Measurements from ENCODE around the gene TWNK.

TWNK gene

DNA sequence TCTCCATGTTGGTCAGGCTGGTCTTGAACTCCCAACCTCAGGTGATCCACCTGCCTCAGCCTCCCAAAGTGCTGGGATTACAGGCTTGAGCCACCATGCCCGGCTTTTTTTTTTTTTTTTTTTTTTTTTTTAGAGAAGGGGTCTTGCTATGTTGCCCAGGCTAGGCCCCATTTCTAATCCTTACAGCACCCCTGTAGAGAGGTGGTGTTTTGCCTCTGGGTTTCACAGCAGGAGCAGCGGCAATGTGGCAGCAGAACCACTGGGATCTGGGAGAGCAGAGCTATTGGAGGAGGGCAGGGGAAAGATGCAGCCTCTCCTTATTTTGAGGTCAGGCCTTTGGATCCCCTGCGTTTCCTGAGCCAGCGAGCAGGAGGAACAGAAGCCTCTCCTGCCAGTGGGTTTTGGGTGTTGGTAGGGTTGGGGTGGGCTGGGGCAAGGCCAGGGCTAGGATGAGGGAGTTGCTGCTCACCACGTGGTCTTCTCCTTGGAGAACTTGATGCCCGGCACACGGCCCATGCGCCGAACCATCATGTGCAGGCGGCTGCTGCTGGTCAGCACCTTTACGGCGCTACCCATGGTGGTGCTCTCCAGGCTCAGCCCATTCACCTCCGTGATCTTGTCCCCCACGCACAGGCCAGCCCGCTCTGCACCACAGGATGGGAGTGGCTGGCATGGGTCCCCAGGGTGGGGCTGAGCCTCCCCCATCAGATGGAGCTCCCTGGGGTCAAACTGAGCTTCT is 35.8 kb downstream of the TWNK start:
- no peak overlapping the region for H3K4me3 ChIP-seq (ENCODE audit: low read length)
- TF ChIP-seq, protein P1, sequence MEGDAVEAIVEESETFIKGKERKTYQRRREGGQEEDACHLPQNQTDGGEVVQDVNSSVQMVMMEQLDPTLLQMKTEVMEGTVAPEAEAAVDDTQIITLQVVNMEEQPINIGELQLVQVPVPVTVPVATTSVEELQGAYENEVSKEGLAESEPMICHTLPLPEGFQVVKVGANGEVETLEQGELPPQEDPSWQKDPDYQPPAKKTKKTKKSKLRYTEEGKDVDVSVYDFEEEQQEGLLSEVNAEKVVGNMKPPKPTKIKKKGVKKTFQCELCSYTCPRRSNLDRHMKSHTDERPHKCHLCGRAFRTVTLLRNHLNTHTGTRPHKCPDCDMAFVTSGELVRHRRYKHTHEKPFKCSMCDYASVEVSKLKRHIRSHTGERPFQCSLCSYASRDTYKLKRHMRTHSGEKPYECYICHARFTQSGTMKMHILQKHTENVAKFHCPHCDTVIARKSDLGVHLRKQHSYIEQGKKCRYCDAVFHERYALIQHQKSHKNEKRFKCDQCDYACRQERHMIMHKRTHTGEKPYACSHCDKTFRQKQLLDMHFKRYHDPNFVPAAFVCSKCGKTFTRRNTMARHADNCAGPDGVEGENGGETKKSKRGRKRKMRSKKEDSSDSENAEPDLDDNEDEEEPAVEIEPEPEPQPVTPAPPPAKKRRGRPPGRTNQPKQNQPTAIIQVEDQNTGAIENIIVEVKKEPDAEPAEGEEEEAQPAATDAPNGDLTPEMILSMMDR (conservative IDR thresholded peaks at IDR 0.05; ENCODE audit: low read length): no peak
- DNase-seq (ENCODE audit: low read depth): no peak

DNA sequence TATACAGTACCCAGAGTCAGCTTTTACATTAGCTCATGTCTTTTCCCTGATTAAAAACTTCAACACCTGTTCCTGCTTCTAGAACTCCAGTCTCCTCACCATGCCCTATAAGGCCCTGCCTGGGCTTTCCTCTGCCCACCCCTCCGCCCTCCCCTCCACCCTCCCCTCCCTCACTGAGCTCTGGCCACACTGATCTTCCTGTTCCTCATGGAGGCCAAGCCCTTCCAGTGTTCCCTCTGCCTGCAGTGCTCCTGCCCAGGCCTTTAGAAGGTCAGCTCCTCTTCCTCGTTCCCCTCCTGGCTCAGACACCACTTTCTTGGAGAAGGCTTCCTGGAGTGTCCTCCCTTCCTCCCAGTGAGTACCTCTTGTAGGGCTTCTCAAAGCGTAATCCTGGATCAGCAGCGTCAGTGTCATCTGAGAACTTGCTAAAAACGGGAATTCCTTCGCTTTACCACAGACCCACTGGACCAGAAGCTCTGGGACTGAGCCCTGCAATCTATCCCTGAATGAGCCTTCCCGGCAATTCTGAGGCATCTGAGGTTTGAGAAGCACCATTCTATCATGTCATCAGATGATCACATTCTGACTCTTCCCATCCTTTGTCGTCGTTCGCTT is 39.9 kb downstream of the TWNK start:
- no peak for DNase-seq (ENCODE audit: low read depth)
- TF ChIP-seq, protein P1 (conservative IDR thresholded peaks at IDR 0.05; ENCODE audit: low read length): no peak

DNA sequence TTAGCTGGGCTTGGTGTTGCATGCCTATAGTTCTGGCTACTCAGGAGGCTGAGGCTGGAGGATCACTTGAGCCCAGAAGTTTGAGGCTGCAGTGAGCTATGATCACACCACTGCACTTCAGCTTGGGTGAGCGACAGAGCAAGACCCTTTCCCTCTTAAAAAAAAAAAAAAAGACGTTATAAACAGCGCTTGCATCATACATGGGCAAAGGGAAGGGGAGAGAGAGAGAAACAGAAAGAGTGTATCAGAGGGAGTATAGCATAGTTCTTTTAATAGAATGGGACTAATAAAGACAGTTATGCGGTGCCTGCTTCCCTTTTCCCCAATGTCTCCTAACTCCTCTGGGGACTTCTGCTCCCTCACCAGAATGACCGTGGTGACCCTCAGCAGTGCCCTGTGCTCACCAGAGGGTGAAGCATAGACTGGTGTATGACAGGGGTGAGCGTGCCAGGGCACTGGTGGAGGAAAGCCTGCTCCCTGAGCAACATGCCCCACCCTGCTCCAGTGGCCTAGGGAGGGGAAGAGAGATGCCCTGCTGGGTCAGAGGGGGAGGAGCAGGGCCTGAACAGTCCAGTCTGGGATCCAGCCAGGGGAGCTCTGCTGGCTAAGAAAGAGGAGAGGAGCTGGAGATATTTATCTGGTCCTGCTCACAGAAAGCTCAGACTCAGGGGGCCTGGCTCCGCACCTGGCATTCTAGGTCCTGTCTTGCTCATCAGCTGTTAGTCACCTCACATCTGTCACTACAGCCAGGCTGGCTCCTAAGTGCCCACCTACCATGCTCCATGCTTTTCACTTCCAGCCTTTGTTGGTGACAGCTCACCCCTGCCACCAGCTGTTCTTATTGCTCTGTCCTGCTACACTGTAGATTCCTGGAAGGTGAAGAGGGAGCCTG is 41.3 kb downstream of the TWNK start:
- H3K4me3 ChIP-seq (ENCODE audit: low read length): no peak overlapping the region
- DNase-seq (ENCODE audit: low read depth): no peak
- TF ChIP-seq, protein P1 (conservative IDR thresholded peaks at IDR 0.05; ENCODE audit: low read length): no peak

More for the DNA sequence above, 39.9 kb downstream of the TWNK start:
- H3K4me3 ChIP-seq (ENCODE audit: low read length): no peak overlapping the region

DNA sequence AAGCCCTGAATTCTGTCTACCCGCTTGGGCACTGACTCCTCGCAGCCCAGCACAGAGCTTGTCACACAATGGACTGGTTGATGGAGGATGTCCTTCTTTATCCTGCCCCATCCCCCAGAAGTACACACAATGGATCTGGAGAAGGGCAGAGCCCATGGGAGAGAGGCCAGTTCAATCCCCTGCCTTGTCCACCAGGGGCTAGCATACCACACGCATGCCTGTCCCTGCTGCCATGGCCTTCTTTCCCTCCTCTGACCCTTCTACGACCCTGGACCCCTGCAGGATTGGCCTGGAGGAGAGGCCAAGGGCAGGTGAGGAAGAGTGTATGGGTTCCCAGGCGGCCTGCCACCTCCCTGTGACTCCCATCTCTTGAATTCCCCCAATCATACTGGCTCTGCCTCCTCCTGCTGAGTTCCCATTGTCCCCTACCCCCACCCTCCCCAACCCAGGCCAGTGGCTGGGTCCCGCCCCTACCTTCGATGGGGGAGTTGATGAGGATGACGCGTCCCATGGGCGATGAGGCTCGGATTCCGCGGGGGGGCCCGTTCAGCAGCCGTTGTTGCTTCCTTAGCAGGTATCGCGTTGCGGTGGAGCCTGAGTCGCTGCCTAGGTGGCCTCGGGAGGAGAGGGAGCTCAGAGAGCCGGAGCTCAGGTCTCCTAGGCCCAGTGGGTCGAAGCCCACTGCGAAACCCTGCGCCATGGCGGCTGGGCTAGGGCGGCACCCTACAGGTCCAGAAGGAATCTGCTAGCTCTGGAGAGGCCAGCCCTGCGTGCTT is 42.4 kb downstream of the TWNK start:
- TF ChIP-seq, protein P1 (conservative IDR thresholded peaks at IDR 0.05; ENCODE audit: low read length): peak; percentile 12; the same call in 1 of the 2 replicates
- no peak overlapping the region for H3K4me3 ChIP-seq (ENCODE audit: low read length)
- no peak for DNase-seq (ENCODE audit: low read depth)

- TF ChIP-seq, protein P1 (conservative IDR thresholded peaks at IDR 0.05; ENCODE audit: low read length): no peak
These were observed 43.3 kb downstream of the TWNK start for GRCh38 chr10:101030496-101031127.

GRCh38 chr10:101031128-101031795 is 43.9 kb downstream of the TWNK start, which contains the start of the genes PDZD7 and SFXN3:
Gene PDZD7, minus strand, starts transcription at chr10:101031129. Its CDS starts 910 bp downstream, at chr10:101030219.
Gene SFXN3, plus strand, starts transcription at chr10:101031234. Its CDS starts 3,461 bp downstream, at chr10:101034695.
- TF ChIP-seq, protein P1 (conservative IDR thresholded peaks at IDR 0.05; ENCODE audit: low read length): no peak
- peak; percentile 96 for DNase-seq (ENCODE audit: low read depth)
- H3K4me3 ChIP-seq (ENCODE audit: low read length): peak within 1 kb of the TSS; percentile 98

More at GRCh38 chr10:101030496-101031127, 43.3 kb downstream of the TWNK start:
- DNase-seq (ENCODE audit: low read depth): no peak
- H3K4me3 ChIP-seq (ENCODE audit: low read length): peak overlapping the region; percentile 98

Measured in AG10803 (cell line).